Measurements from ENCODE around the gene MBD3L3.
"Not testable (repeated sequence)": the region's sequence is repeated elsewhere in the genome, so short reads cannot be mapped to it uniquely, and the experiment has no call there.

The MBD3L3 gene

DNA sequence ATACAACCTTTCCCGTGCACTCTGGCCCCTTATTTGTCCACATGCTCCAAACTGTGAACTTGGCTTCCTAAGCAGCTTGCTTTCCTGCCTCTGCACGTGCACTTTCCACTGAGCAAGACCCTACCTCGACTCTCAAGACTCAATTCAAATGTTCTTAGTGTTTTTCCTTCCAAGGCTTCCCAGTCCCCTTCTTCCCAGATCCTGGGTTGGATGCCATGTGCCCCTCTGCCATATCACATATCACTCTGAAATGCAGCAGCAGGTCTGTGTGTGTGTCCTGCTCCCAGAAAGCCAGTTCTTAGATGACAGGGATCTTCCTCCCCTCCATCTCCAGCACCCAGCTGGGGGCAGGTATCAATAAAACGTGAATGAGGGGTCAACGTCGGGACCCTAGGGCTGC, 14.1 kb upstream of the MBD3L3 start:
- DNase-seq (ENCODE audit: low read depth): no peak
- TF ChIP-seq, protein P1, sequence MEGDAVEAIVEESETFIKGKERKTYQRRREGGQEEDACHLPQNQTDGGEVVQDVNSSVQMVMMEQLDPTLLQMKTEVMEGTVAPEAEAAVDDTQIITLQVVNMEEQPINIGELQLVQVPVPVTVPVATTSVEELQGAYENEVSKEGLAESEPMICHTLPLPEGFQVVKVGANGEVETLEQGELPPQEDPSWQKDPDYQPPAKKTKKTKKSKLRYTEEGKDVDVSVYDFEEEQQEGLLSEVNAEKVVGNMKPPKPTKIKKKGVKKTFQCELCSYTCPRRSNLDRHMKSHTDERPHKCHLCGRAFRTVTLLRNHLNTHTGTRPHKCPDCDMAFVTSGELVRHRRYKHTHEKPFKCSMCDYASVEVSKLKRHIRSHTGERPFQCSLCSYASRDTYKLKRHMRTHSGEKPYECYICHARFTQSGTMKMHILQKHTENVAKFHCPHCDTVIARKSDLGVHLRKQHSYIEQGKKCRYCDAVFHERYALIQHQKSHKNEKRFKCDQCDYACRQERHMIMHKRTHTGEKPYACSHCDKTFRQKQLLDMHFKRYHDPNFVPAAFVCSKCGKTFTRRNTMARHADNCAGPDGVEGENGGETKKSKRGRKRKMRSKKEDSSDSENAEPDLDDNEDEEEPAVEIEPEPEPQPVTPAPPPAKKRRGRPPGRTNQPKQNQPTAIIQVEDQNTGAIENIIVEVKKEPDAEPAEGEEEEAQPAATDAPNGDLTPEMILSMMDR (IDR thresholded peaks at IDR 0.05; ENCODE audit: low read length, missing control alignments): no peak
- no peak overlapping the region for H3K4me3 ChIP-seq (replicated peaks; ENCODE audit: low read depth, low read length)

DNA sequence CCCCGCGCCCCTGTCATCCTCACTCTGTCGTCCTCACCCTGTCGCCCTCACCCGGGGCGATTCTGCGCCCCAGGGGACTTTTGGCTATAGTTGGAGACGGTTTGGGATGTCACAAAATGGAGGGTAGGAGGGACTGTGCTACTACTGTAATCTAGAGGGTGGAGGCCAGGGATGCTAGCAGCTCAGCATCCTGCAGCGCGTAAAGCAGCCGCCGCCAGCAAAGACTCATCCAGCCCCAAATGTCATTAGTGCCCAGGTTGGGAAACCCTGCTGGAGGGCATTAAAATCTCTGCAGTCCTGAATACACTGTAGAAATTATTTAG, 11.4 kb upstream of the MBD3L3 start:
- DNase-seq (ENCODE audit: low read depth): no peak
- TF ChIP-seq, protein P1 (IDR thresholded peaks at IDR 0.05; ENCODE audit: low read length, missing control alignments): no peak
- peak overlapping the region; percentile 97 for H3K4me3 ChIP-seq (replicated peaks; ENCODE audit: low read depth, low read length)

DNA sequence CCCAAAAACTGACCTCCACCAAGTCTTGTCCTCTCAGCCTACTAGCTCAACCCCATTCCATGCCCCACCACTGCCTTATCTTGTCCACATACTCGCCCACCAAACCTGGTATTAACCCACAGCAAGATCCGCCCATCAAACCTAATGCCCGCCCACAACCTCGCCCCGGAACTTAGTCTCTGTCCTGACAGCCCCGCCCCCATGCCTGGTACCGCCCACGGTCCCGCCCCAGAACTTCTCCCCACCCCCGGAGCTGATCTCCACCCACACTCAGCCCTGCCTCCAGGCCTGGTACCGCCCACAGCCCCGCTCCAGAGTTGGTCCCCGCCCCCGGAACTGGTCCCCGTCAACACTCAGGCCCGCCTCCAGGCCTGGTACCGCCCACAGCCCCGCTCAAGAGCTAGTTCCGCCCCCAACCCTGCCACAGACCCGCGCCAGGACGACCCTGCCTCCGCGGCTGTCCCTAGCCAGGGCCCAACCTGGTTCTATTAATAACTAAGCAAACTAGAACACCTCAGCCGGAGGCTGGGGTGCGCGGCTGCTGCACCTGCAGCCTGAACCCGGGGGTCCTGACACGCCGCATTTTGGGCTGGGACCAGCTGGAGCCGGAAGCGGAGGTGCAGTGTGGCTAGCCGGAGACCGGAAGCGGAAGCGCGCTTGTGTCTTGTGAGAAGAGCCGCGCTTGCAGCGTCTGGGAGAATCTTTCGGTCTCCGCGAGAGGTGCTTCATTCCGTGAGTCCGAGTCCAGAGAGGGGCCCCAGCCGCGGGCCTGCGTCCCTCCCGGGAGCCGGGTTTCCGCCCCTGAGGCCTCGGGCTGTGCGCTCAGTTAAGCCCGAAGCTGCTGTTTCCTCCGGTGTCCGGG, 10.8 kb upstream of the MBD3L3 start, which contains the start of gene ZNF557:
ZNF557 (plus strand) TSS at position 662 of the 862 bp plus-strand sequence. CDS start 5,372 bp downstream, outside the sequence.
- TF ChIP-seq, protein P1 (IDR thresholded peaks at IDR 0.05; ENCODE audit: low read length, missing control alignments): no peak
- DNase-seq (ENCODE audit: low read depth): peak; percentile 98

DNA sequence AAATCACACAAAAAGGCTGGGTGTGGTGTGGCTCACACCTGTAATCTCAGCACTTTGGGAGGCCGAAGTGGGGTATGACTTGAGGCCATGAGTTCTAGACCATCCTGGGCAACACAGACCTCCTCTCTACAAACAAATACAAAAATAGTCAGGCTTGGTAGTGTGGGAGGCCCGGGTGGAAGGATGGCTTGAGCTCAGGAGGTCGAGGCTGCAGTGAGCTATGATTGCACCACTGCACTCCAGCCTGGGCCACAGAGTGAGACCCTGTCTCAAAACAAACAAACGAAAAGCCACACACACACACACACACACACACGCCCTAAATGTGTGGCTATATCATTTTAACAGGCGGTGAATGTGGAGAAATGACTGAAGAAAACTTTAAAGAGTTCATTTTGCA, 10.1 kb upstream of the MBD3L3 start:
- H3K4me3 ChIP-seq (replicated peaks; ENCODE audit: low read depth, low read length): peak overlapping the region; percentile 30
- DNase-seq (ENCODE audit: low read depth): no peak
- TF ChIP-seq, protein P1 (IDR thresholded peaks at IDR 0.05; ENCODE audit: low read length, missing control alignments): no peak

More for the DNA sequence above, 10.8 kb upstream of the MBD3L3 start, which contains the start of gene ZNF557:
- H3K4me3 ChIP-seq (replicated peaks; ENCODE audit: low read depth, low read length): peak within 1 kb of the TSS; percentile 97

DNA sequence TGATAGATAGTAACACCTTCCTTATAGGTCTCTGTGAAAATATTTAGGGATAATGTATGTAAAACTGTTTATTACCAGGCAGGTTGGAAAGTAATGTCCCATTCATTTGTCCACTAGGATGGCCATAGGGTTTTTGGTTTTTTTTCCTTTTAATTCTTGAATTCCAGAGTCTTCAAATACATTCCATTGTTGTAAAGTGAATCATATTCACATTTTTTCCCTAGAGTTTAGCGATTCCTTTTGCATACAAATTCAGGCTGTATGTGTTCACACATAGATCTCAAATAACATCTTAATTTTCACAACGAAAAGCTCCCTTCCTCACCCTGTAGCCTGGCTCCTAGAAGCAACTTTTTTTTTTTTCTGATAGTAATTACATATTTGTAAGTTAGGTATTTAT, 9.2 kb upstream of the MBD3L3 start:
- TF ChIP-seq, protein P1 (IDR thresholded peaks at IDR 0.05; ENCODE audit: low read length, missing control alignments): no peak
- H3K4me3 ChIP-seq (replicated peaks; ENCODE audit: low read depth, low read length): no peak overlapping the region
- DNase-seq (ENCODE audit: low read depth): no peak

DNA sequence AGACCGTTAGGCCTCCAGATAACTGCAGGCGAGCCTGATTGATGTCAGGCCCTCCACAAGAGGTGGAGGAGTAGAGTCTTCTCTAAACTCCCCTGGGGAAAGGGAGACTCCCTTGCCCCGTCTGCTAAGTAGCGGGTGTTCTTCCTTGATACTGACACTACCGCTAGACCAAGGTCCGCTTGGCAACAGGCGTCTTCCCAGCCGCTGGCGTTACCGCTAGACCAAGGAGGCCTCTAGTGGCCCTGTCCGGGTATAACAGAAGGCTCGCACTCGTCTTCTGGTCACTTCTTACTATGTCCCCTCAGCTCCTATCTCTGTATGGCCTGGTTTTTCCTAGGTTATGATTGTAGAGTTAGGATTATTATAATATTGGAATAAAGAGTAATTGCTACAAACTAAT, 8.6 kb upstream of the MBD3L3 start:
- TF ChIP-seq, protein P1 (IDR thresholded peaks at IDR 0.05; ENCODE audit: low read length, missing control alignments): peak; percentile 36
- H3K4me3 ChIP-seq (replicated peaks; ENCODE audit: low read depth, low read length): not testable (repeated sequence)
- peak; percentile 42 for DNase-seq (ENCODE audit: low read depth)

Data from fibroblast of pulmonary artery (primary cell).